Astrocyte (in vitro differentiated cells and primary cell): Measurements from ENCODE around the gene ARHGAP1. TPM values are rescaled to one million over a fixed set of nuclear protein-coding genes. Genes with fewer than 3 reads are reported as not detected.

Experiments used
- total RNA-seq: library from RNA; stranded (reverse); gene quantifications from 2 replicates; pipeline ENCODE4 v1.2.1, GENCODE V29; 2021

ARHGAP1 gene
- total RNA-seq, 1 donor from 2014 or later: 116 TPM

Other genes starting within 250 kb of the ARHGAP1 start
- 29.0 and 29.4 TPM in 2 replicates for gene AMBRA1, start 106.6 kb downstream of the ARHGAP1 start, total RNA-seq
- gene HARBI1, start 83.4 kb downstream of the ARHGAP1 start, total RNA-seq: 7.9 and 8.1 TPM in 2 replicates
- gene ATG13, start 83.1 kb downstream of the ARHGAP1 start, total RNA-seq: 116 and 117 TPM in 2 replicates
- 18.3 and 20.3 TPM in 2 replicates for gene ZNF408, start 412 bp upstream of the ARHGAP1 start, total RNA-seq
- 0.57 and 0.60 TPM in 2 replicates for gene F2, start 18.6 kb upstream of the ARHGAP1 start, total RNA-seq
- 94.5 and 99.9 TPM in 2 replicates for gene CKAP5, start 145.7 kb upstream of the ARHGAP1 start, total RNA-seq
- gene LRP4, start 217.9 kb upstream of the ARHGAP1 start, total RNA-seq: 19.0 and 19.9 TPM in 2 replicates
- gene CSTPP1, start 236.1 kb upstream of the ARHGAP1 start, total RNA-seq: 29.6 and 34.2 TPM in 2 replicates